Stimulated activated naive CD8-positive, alpha-beta T cell treated with anti-CD3 and anti-CD28 coated beads, Interleukin-15, Interleukin-2, amounts not matched to agents 100 U/mL and 50 U/mL, for 24 hours (primary cell): Measurements from ENCODE around the gene TIE1.

Experiments used
- ATAC-seq: fragments of 150-1000 bp; cut with Tn5 transposase; one replicate; pipeline ENCODE4 v1.10.0; 2021
- DNase-seq: peaks from one replicate; pipeline ENCODE4 v3.0.0; 2021

TIE1 gene

GRCh38 chr1:43300378-43301094 lies at the start of gene TIE1:
Gene TIE1, plus strand, starts transcription at chr1:43300982. Its CDS starts 90 bp downstream, at chr1:43301072.
- no peak for ATAC-seq
- no peak for DNase-seq

DNA sequence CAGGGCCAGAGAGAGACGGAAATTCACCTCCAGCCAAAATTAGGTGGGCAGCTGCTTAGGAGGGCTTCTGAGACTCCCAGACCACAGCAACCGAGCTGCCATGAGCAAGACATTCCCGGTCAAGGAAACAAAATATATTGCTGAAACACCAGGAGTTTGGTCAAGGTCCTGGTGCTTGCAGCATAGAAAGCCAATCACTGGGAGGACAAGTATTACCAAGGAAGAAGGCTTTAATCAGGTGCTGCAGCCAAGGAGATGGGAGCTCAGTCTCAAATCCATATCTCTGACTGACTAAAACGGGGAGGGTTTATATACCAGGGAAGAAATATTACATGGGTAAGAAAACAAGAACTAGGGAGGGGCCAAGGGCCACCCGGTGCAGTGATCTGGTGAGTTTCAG lies 49.8 kb upstream of the TIE1 start:
- ATAC-seq (no peak), DNase-seq (no peak)

DNA sequence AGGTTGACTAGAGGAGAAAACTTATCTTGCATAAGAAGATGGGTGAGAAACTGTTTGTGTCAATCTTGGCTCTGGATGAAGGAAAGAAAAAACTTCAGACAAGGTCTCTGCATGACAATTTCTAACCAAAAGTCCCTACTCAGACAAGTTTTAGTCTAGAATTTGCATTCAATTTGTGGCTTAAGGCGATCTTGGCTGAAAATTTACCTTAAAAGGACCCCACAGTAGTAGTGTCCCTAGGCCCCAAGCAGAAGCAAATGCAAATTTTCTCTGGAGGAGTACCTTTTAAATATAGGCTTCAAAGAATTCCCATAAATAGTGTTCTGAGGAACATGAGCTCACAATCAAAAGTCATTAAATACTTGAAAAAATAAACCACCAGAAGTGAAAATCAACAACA lies 48.6 kb upstream of the TIE1 start:
- no peak for ATAC-seq
- no peak for DNase-seq

- DNase-seq (no peak), ATAC-seq (no peak)
Observed at GRCh38 chr1:43253173-43253572, 47.6 kb upstream of the TIE1 start.

DNA sequence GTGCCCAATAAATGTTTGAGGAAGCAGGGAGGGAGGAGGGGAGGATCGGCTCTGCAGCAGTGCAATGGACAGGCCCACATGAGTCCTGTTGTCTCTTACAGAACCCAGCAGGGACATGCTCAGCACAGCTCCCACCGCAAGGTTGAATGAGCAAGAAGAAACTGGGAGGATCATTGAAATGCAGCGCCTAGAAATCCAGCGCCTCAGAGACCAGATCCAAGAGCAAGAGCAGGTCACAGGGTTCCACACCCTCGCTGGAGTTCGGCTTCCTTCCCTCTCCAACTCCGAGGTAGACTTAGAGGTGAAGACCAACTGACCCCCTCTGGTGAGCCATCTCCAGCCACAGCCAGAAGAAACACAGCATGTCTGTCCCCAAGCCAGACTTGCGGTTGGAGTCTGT lies 46.9 kb upstream of the TIE1 start:
- ATAC-seq (no peak), DNase-seq (no peak)

DNA sequence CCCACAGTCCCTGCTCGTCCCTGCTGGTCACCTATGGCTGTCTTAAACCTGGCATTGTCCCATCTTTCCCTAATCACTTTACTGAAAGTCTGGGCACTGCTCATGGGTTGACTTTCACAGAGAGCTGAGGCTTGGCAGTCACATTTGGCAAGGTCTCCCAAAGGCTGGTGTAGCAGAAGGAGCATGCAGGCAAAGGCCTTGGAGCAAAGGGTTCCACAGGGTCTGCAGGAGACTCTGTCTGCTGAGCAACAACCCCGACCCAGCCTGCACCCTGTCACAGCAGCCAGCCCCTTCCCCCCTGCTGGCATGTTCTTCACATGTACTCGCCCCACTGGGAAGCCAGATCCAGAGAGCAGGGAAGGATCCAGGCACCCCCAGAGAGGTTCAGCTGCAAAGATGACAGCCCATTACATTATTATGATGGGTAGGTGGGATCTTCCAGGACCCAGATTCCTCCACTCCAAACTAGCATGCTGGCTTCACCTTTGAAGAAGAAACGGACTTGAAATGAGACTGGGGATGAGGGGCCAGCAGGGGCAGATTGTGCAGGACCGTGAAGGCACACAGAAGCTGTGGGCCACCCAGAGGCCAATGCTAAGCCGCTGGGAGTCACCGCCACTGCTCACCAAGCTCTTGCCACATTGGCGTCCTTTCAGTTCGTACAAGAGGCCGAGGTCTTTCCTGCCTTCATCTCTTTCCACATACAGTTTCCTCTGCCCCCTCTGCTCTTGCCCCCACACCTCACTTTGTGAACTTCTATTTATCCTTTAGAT lies 45.2 kb upstream of the TIE1 start:
- no peak for DNase-seq
- ATAC-seq: no peak

DNA sequence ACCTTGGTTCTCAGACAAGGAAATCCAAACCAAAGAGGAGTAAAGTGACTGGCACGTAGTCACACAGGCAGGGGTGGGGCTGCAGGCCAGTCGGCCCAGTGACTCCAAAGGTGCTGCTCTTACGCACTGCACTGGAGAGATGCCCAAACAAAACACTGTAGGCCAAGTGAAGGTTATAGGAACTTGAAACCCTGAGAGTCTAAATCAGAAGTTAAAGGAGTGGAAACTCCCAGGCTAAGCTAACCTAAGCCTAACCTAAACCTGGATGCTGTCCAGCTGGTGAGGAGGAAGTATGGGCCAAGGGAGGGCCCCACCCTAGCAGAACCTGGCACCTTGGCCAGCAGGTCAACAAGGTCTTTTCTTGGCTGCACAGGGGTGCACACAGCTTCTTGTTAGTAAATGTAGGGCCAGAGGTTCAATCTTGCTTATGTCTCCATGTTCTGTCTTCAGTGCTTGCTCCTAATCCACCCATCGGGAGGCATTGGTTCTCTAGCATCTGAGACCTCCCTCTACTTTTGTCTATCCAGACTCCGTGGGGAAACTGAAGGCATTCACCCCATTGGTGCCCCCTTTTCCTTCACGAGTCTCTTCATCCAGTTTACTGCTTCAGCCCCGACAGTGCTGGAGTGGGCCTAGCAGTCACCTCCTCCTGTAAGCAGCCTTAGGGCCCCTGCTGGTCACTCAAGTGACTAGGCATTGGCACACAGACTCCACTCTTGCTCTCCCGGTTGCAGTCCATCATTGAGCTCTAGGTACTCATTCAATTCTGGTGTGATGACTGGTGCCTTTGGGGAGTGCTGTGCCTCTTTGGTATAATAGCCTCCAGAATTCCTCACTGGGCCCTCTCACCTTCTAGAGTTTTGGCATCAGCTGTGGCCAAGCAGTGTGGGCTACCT lies 43.9 kb upstream of the TIE1 start:
- DNase-seq (no peak), ATAC-seq (no peak)

GRCh38 chr1:43258370-43258769 lies 42.4 kb upstream of the TIE1 start:
- DNase-seq: no peak
- ATAC-seq: no peak

GRCh38 chr1:43265431-43265830 lies 35.4 kb upstream of the TIE1 start:
- ATAC-seq (no peak), DNase-seq (no peak)

- ATAC-seq (no peak), DNase-seq (no peak)
Observed at GRCh38 chr1:43266881-43267280, 33.9 kb upstream of the TIE1 start.

- no peak for DNase-seq
- ATAC-seq: no peak
Observed at GRCh38 chr1:43267291-43267805, 33.4 kb upstream of the TIE1 start.

- no peak for ATAC-seq
- no peak for DNase-seq
Observed at GRCh38 chr1:43267818-43268425, 32.9 kb upstream of the TIE1 start.

- ATAC-seq (no peak), DNase-seq (no peak)
Observed at GRCh38 chr1:43269627-43270375, 31.0 kb upstream of the TIE1 start, which contains the start of gene TMEM125. Gene TMEM125, plus strand, starts transcription at chr1:43269983. Its CDS starts 2,740 bp downstream, at chr1:43272723.

DNA sequence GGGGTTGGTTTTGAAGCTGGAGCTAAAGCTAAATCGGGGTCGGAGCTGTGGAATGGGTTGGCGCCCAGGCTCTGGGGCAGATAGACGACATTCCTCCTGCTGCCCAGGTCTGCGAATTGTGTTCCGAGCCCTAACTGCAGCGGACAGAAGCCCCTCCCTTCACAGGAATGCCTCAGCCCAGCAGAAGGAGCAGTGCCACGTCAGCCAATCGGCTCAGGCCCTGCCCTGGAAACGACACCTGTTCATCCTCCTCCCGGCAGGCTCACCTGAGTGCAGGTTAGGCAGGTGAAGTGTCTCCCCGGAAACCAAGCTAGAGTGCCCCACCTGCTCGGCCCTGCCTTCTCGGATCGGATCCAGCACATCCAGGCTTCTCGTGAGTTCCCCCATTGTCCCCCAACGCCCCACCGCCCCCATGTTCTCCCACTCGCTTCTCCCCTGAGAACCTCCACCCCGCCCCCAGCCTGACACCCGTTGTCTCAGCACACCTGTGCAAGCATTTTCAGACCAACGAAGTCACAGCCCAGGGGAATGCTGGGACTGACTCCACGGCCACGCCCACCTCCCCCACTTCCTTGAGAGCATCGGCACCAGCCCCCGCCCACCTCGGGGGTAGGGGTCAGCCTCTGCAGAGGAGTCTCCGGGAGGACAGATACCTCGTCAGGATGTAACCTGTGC lies 30.2 kb upstream of the TIE1 start:
- ATAC-seq: no peak
- peak; percentile 33 for DNase-seq

- peak; percentile 4 for ATAC-seq
- no peak for DNase-seq
Observed at GRCh38 chr1:43271186-43272118, 29.3 kb upstream of the TIE1 start.

GRCh38 chr1:43272161-43272560 lies 28.6 kb upstream of the TIE1 start:
- DNase-seq (no peak), ATAC-seq (no peak)

- DNase-seq (no peak), ATAC-seq (no peak)
Observed at GRCh38 chr1:43272576-43273571, 27.9 kb upstream of the TIE1 start.

DNA sequence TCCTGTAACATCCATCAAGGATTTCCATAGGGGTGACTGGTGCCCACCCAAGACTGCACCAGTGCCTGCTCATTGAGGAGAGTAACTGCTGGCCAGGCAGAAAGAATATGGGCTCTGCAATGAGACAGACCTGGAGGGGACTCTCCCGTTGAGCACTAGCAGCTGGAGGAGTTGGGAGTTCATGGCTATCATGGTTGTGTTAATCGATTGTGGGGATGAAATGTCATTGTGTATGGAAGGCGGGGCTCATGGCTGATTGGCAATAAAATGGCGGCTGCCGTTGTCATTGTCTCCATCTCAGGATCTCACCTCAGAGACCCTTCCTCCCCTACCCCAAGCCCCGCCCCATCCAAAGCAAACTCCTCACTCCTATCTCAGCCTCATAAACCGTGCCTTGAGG lies 27.1 kb upstream of the TIE1 start:
- DNase-seq (no peak), ATAC-seq (no peak)
